GM19043 (cell line): ENCODE measurements around the gene NOG.

ENCODE experiments used
- ATAC-seq: cut with Tn5 transposase; IDR thresholded peaks from one replicate; pipeline ENCODE4 v1.9.1; 2021; ENCODE audit warnings: low read depth; ENCODE audit not compliant: unreplicated experiment

NOG gene

DNA sequence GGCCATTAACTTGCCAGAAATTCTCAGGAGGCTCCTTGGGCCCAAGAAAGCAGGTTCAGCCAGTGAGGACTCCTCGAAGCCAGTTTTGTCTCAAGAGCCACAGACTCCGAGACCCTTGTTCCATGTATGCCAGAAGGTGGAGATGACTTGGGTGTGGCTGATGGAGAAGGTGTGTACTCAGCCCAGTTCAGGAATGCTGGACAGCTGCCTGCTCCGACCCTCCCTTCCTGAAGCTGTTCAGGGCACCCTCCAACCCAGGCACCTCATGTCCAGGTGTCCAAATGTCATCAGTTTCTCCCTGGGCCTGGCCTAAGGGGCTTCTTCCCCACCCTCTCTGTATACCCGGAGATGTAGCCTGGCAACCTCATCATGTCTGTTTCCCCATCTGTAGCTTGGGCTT is 40.2 kb downstream of the NOG start:
- no peak for ATAC-seq

DNA sequence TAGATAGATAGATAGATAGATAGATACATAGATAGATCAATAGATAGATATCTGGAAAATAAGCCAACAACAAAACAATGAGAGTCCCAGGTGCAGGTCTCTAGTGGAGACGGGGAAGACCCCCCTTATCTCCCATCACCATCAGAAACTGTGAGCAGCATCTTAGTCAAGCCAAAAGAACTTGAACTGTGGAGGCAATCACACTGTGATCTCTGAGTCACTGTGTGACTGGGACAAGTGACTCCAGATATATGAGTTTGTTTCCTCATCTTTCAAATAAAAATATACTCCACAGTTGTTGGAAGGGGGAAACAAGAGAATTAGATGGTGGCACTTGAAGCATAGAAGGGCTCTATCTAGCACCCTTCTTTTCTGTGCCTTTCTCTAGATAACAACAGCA is 42.1 kb downstream of the NOG start:
- ATAC-seq: no peak

DNA sequence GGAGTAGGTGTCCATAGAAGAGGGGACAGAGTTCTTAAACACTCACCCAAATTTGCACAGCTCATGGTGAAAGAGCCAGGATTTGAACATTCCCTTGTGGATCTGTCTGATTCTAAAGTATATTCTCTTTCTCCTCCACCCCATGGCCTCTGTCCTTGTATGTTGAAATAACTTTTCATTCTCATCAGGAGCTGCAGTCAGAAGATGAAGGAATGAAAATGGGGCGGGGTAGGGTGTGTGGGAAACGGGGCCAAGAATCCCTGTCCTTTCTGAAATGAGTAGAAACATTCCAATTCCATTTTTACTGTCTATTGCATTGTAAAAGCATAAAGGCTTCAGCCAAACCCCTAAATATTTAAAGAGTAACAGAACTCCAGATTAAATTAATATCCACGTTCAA is 42.8 kb downstream of the NOG start:
- no peak for ATAC-seq

DNA sequence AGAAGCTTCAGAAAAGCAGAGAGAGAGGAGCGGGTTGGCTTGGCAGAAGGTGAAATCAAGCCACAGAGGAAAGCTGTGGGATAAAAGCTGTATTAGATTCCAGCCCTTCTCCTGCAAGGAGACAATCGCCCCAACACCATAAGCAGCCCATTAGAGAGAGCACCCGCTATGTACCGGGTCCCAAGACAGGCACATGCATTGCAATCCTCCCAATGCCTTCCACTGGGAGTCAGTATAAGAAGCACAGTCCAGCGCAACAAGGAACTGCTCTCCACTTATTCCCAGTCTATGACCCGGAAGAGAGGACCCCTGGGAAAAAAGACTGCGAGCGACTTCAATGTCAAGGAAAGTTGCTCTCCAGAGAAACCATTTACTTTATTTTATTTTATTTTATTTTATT is 43.8 kb downstream of the NOG start:
- no peak for ATAC-seq

DNA sequence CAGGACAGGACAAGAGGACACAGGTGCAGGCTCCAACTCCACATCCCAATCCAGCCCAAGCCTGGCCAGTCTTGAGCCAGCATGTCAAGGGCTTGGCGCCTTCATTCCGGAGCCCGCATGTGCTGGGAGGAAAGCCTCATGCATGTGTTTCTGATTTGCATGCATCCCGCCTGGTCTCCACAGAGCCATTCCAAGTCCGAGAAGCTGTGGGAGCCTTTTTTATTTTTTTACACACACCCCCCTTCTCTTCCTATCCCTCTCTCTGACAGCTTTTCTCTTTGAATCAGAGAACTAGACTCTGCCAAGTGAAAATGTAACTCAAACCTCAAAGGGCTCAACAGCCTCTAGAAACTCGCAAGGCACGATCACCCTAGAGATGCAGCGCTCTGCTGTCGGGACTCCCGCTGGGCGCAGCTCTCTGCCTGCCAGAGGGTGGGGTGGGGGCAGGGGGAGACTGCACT is 45.1 kb downstream of the NOG start:
- ATAC-seq: no peak

DNA sequence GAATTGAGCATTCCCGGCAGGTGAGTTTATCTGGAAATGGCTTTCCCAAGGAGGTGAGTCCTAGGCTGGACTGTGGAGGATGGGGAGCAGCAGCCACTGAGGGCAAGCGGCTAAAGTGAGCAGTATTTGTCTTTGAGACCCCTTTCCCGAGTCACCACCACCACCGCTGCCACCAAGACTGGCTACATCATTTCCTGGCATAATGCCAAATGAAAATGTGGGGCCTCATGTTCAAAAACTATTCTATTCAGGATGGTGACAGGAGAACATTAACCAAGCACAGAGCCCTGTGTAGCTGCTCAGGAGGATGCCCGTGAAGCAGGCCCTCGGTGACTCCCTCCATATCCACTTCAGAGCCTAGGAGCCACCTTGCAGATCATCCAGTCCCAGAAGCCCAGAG is 46.0 kb downstream of the NOG start:
- no peak for ATAC-seq

DNA sequence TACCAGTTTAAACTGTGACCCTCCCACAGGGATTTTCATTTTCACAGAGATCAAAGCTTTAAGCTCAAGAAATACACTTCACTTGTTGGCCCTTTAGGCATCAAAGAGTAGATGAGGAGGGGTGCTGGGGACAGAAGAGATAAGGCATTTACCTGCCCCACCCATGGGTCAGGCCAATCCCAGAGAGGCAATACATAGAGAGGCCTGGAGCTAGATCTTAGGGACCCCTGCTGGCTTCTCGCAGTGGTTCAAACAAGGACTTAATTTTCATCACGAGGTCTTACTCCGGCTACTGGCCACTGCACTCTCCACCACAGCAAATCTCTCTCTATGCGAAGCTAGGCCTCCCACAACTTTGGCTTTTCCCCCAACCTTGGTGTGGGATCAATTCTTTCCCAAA is 46.6 kb downstream of the NOG start:
- no peak for ATAC-seq

DNA sequence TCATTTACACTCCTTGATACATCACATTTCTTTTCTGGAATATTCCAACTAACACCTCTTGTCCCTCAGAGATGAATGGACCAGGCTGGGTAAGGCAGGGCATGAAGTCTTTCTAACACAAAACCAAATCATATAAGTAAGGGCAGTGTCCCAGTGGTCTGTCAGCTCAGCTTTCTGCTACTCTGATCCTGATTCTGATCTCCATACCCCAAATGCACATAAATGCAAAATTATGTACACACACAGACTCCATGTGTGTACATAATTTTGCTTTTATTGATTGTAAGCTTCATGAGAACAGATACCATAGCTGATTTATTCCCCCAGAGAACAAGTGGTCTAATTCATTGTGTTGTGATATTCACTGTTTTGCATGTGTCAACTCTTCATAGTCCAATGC is 47.9 kb downstream of the NOG start:
- ATAC-seq: no peak

DNA sequence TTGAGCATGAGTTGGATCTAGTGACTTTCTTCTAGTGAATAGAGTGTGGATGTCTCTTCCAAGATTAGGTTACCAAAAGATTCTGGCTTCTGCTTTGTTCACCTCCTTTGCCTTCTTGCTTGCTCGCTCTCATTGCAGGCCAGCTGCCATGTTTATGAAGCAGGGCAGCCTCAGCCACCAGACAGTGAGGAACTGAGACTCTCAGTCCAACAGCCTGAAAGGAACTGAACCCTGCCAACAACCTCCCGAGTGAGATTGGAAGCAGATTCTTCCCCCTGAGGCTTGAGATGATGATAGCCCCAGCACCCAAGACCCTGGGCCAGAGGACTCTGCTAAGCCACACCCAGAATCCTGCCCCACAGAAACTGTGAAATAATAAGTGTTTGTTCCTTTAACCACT is 48.4 kb downstream of the NOG start:
- no peak for ATAC-seq

DNA sequence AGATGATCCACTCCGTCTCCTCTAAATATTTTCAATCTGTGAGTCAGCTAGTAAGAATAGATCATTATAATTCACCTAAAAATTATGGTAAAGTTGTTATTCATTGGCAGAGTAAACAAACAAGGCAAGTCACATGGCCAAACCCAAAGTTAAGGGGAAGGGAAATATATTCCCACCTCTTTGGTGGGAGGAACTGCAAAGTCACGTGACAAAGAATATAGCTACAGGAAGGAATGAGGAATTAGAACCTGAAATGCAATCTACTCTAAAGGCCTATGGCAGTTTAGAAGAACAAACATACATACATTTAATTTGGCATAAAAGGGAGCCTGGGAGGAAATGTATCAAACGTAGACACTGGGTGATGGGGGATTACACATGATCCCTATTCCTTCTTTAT is 48.9 kb downstream of the NOG start:
- no peak for ATAC-seq
